Cardiac fibroblast (primary cell): ENCODE data around the gene RDH12.
A peak's percentile ranks its signal among the peaks of the same experiment; 100 is the strongest.

Source experiments
- DNase-seq, 2 donors: peaks; one replicate each; pipeline versions ENCODE4 v3.0.0 to v3.0.0-alpha.2; 2010; ENCODE audit warnings: low read depth in 2 of 2
- H3K4me3 ChIP-seq, 2 donors: replicated peaks in 1 of 2; 1 replicate in 1 of 2; 2 replicates in 1 of 2; pipeline ENCODE4 v1.5.1; 2011; ENCODE audit warnings: low read depth in 2 of 2, low read length in 2 of 2, mild to moderate bottlenecking in 2 of 2, moderate library complexity in 1 of 2
- TF ChIP-seq, protein P1 (sequence below): IDR thresholded peaks from one replicate; pipeline ENCODE4 v1.5.1; 2011; ENCODE audit warnings: low read depth, mild to moderate bottlenecking, low read length, inconsistent platforms

Gene RDH12

DNA sequence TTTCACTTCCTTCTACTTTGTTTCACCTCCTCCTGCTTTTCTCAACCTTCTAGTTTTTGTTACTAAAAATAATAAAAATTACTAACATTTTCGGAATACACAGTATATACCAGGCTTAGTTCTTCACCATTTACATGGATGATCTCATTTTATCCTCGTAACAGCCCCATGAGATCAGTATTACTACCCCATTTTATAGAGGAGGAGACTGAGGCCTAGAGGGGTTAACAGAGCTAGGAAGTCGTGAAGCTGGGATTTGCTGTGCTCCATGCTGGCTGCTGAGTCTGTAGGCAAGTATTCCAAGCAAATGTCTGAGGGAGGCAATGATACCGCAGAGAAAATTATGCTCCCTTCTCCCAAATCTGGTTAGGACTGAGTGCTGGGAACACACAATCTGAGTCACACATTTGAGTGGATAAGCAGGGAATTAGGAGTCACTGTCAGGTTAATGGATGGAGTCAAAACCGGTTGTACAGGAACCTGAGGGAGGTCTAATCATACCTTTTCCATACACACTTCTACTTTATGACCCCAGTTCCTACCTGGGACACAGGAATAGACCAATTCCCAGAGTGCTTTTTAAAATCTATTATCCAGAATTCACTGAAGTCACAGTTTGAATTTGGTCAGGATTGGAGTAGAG, 63.6 kb downstream of the RDH12 start:
- TF ChIP-seq, protein P1, sequence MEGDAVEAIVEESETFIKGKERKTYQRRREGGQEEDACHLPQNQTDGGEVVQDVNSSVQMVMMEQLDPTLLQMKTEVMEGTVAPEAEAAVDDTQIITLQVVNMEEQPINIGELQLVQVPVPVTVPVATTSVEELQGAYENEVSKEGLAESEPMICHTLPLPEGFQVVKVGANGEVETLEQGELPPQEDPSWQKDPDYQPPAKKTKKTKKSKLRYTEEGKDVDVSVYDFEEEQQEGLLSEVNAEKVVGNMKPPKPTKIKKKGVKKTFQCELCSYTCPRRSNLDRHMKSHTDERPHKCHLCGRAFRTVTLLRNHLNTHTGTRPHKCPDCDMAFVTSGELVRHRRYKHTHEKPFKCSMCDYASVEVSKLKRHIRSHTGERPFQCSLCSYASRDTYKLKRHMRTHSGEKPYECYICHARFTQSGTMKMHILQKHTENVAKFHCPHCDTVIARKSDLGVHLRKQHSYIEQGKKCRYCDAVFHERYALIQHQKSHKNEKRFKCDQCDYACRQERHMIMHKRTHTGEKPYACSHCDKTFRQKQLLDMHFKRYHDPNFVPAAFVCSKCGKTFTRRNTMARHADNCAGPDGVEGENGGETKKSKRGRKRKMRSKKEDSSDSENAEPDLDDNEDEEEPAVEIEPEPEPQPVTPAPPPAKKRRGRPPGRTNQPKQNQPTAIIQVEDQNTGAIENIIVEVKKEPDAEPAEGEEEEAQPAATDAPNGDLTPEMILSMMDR, result no peak
- no peak overlapping the region for H3K4me3 ChIP-seq
- no peak for DNase-seq

DNA sequence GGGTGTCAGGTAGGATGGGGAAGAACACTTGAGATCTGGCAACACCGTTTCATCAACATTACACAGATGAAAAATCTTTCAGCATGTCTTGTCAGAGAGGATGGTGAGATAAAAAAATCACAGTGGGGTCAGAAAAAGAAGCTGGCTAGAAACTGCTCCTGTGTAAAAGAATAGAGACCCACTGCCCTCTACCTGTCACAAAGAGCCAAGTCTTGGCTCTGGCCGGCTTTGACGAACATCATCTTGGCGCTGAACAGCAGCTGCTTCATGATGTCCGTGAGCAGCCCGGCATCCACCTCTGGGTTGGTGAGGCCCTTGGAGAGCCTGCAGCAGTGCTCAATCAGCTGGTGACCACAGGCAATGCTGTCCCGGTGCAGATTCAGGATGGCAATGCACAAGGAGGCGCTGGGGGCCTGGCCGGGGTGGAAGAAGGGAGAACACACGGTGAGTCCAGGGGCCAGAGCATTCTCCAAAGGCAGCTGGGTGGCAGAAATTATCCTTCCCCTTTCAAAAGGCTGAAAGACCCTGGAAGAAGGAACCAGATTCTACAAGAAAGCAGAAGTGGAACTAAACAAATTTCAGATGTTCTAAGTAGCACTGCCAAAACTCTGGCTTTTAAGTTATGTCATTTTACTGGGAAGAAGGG, 64.5 kb downstream of the RDH12 start:
- H3K4me3 ChIP-seq, result no peak overlapping the region
- TF ChIP-seq, protein P1, result no peak
- no peak for DNase-seq

DNA sequence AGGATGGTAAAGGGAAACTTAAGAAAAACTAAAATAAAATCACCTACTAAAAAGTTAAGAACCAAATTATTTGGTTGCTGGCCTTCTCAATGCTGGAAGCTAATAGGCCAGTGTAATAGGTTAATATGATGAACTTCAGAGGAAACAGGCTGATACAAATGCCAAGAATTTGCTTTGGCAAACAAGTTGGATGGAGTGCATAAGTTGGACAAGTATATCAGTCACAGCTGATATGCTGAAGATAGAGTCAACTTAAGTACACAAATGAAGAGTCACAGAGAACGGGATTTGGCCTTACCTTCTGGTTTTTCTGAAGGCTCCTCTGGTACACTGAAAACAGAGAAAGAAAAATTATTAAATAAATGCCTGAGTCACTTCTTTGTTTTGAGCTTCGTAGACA, 66.5 kb downstream of the RDH12 start:
- no peak overlapping the region for H3K4me3 ChIP-seq
- peak in 1 of 2 donors; percentile 4 for DNase-seq
- TF ChIP-seq, protein P1, result no peak

DNA sequence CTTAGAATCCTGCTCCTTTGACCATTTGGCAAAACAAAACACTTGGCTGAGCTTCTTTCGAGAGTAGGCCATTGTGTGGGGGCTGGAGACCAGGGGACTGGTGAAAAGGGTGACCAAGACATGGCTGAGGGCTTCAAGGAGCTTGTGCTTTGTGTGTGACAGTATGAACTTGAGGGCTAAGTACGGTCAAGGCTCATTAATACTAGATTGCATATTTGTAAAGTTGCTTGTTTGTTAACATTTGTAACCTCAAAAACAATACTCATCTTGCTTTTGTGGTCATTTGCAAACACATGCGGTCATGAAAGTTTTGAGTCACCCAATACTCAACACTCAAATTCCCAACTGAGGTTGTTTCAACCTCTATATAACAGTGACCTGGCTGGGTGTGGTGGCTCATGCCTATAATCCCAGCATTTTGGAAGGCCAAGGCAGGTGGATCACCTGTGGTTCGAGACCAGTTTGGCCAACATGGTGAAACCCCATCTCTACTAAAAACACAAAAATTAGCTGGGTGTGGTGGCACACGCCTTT, 72.2 kb downstream of the RDH12 start:
- TF ChIP-seq, protein P1, result no peak

DNA sequence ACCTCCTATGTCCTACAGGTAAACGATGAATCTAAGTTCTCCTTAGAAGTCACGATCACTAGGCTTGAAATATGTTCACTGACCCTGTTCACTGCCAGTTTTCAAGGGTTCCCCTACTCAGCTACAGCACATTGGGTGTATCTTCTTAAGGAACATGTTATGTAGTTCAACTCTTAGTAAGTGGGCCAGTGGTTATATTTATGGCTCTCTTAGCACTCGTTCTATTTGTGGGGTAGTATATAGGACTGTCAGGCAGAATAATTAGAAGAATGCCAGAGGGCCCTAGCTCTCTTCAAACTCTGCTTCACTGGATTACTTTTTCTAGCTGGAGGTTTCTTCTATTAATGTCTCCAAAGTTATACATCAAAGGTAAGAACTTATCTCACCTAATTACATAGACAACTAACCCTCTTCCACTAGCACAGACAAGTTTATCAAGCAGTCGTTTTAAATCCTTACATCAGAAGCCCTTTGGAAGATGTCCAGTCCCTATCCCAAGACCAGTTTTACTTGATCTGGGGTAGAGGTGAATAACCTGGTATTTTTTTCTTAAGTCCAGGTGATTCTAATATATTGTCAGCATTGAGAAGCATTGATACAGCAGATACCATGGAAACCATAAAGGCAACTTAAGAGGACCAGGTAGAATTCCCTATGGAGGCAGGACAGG, 75.1 kb downstream of the RDH12 start:
- DNase-seq, result no peak
- H3K4me3 ChIP-seq, result no peak overlapping the region
- TF ChIP-seq, protein P1, result no peak

More for the DNA sequence above, 72.2 kb downstream of the RDH12 start:
- no peak overlapping the region for H3K4me3 ChIP-seq
- no peak for DNase-seq

DNA sequence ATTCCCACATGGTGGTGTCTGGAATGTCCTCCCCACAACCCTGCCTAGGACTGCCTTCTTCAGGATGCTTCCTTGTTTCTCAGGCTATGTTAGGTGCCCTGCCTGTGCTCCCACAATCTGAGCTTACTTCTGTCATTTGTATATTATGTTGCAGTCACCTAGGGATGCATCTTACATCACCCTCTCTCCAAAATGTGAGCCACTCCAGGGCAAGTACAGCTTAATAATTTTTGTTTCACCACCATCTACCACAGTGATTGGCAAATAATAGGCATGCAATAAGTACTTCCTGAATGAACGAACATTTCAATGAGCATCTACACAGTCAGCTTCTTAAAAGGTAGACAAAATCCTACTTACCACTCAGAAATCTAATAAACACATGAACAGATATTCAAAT, 77.1 kb downstream of the RDH12 start:
- DNase-seq, result no peak
- TF ChIP-seq, protein P1, result no peak
- no peak overlapping the region for H3K4me3 ChIP-seq
